Lung (tissue), 12 donors: ENCODE measurements around the gene MYO10. TPM values are rescaled to one million over a fixed set of nuclear protein-coding genes. Genes with fewer than 3 reads are reported as not detected.
A peak's percentile ranks its signal among the peaks of the same experiment; 100 is the strongest.

Source experiments
- ATAC-seq: fragments of 200-7000 bp; cut with Tn5 transposase; one replicate; pipeline ENCODE4 v1.9.1; 2020; ENCODE audit warnings: moderate number of reproducible peaks; ENCODE audit not compliant: insufficient read depth, low FRiP score
- DNase-seq, 3 donors: peaks; one replicate each; pipeline ENCODE4 v3.0.0-alpha.2; 2013 to 2017
- H3K27ac ChIP-seq, 2 donors: one replicate each; pipeline ENCODE4 v1.5.1; 2013; ENCODE audit warnings: mild to moderate bottlenecking in 2 of 2, moderate library complexity in 2 of 2, control low read depth in 1 of 2, inconsistent platforms in 1 of 2, low read depth in 1 of 2, low read length in 1 of 2
- H3K27me3 ChIP-seq, 3 donors: one replicate each; pipeline ENCODE4 v1.5.1; 2013; ENCODE audit warnings: low read length in 2 of 3; ENCODE audit not compliant: control insufficient read depth in 3 of 3, insufficient read depth in 3 of 3
- H3K36me3 ChIP-seq, 4 donors: one replicate each; pipeline ENCODE4 v1.5.1; 2013; ENCODE audit warnings: low read length in 4 of 4, mild to moderate bottlenecking in 1 of 4, moderate library complexity in 1 of 4; ENCODE audit not compliant: control insufficient read depth in 4 of 4, insufficient read depth in 4 of 4
- H3K4me1 ChIP-seq, 5 donors: one replicate each; pipeline ENCODE4 v1.5.1; 2013; ENCODE audit warnings: low read length in 5 of 5, mild to moderate bottlenecking in 2 of 5, moderate library complexity in 1 of 5; ENCODE audit not compliant: control insufficient read depth in 5 of 5, insufficient read depth in 5 of 5
- H3K4me3 ChIP-seq: one replicate; pipeline ENCODE4 v1.5.1; 2013; ENCODE audit warnings: mild to moderate bottlenecking, control low read depth, moderate library complexity
- H3K9ac ChIP-seq, 2 donors: one replicate each; pipeline ENCODE4 v1.5.1; 2013; ENCODE audit warnings: low read length in 2 of 2, control low read depth in 1 of 2; ENCODE audit not compliant: insufficient read depth in 1 of 2
- H3K9me3 ChIP-seq, 4 donors: one replicate each; pipeline ENCODE4 v1.5.1; 2013; ENCODE audit warnings: low read length in 3 of 4, mild to moderate bottlenecking in 1 of 4, moderate library complexity in 1 of 4; ENCODE audit not compliant: control insufficient read depth in 4 of 4, insufficient read depth in 3 of 4
- WGBS, 2 donors: extraction: QIAGEN DNeasy Blood & Tissue Kit; methylation state at CpG; one replicate each; pipeline ENCODE4 v1.1.7; 2013; 5-methylcytosine and 5-hydroxymethylcytosine counted together
- polyA plus RNA-seq, 2 donors: library from polyadenylated mRNA; stranded (reverse); fragments of 200-250 nt; gene quantifications; one replicate each; pipeline ENCODE4 v1.2.1, GENCODE V29; 2013
- total RNA-seq, 2 donors: library from RNA; depleted of rRNA in 1 of 2; stranded (reverse); fragments of >200 nt in 1 of 2; gene quantifications; one replicate each; pipeline ENCODE4 v1.2.1, GENCODE V29; 2014 to 2021
- TF ChIP-seq, protein P1 (sequence below): IDR thresholded peaks from 2 replicates; pipeline ENCODE4 v1.5.1; 2012; ENCODE audit warnings: mild to moderate bottlenecking; ENCODE audit errors: control extremely low read depth, extremely low read depth
- donor health status: control.
- donor health status: control.
- donor health status: Bipolar disorder and iron deficiency.
- donor health status: healthy.
- donor health status: DM: yes; HTN: yes; CAD: no.

The MYO10 gene
- total and polyA plus RNA-seq, 4 donors = 10.6 to 71.5 (median 28.2) TPM

DNA sequence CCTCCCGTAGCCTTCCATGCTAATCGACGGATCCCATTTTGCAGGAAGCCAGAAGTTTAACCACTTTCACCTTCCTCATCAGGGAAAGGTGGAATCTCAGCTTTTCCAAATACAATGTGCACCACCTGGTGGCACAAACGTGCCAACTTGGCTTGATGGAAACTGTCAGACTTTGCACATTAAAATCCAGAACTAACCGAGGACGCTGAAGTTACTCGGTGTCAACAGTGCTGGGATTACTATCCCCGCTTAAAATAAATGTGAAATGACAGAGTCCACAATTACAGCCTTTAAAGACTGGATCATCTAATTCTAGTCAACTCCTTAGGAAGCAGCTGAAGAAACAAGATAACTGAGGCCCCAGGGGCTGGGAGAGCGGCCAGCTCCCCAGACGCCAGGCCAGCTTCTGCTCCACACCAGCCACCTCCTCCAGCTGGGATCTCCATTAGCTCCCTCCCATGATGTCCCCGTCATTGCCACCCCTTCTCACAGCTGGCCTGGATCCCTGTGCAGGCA lies 269.1 kb downstream of the MYO10 start:
- Histone ChIP-seq H3K9ac (no peak overlapping the region), H3K36me3 (peaks cover 0 to 43% (median 23%) of the 10 kb centered on the region in 4 donors), H3K9me3 (no peaks in the 10 kb centered on the region), H3K4me1 (peaks cover 0 to 67% (median 7%) of the 10 kb centered on the region in 5 donors), H3K27ac (no peak overlapping the region), H3K4me3 (no peak overlapping the region), H3K27me3 (no peaks in the 10 kb centered on the region)
- WGBS, 2 donors = 63 to 77% methylated on average over 11 of the region's 11 CpGs
- TF ChIP-seq, protein P1, sequence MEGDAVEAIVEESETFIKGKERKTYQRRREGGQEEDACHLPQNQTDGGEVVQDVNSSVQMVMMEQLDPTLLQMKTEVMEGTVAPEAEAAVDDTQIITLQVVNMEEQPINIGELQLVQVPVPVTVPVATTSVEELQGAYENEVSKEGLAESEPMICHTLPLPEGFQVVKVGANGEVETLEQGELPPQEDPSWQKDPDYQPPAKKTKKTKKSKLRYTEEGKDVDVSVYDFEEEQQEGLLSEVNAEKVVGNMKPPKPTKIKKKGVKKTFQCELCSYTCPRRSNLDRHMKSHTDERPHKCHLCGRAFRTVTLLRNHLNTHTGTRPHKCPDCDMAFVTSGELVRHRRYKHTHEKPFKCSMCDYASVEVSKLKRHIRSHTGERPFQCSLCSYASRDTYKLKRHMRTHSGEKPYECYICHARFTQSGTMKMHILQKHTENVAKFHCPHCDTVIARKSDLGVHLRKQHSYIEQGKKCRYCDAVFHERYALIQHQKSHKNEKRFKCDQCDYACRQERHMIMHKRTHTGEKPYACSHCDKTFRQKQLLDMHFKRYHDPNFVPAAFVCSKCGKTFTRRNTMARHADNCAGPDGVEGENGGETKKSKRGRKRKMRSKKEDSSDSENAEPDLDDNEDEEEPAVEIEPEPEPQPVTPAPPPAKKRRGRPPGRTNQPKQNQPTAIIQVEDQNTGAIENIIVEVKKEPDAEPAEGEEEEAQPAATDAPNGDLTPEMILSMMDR = no peak
- ATAC-seq = peak; percentile 25
- DNase-seq = peak; percentile 96 to 97 (median 97)

- WGBS, 2 donors = 91 to 93% methylated on average over 19 of the region's 19 CpGs
- no peak for ATAC-seq
- no peak for DNase-seq
- Histone ChIP-seq H3K36me3 (peaks cover 0 to 38% (median 23%) of the 10 kb centered on the region in 4 donors), H3K4me3 (no peak overlapping the region), H3K9me3 (no peaks in the 10 kb centered on the region), H3K27ac (peak overlapping the region in 1 of 2 donors; percentile 3), H3K9ac (peak overlapping the region in 1 of 2 donors; percentile 18), H3K27me3 (no peaks in the 10 kb centered on the region), H3K4me1 (peaks cover 0 to 67% (median 7%) of the 10 kb centered on the region in 5 donors)
- TF ChIP-seq, protein P1 = no peak
Measured at GRCh38 chr5:16666130-16666882, 269.8 kb downstream of the MYO10 start.

DNA sequence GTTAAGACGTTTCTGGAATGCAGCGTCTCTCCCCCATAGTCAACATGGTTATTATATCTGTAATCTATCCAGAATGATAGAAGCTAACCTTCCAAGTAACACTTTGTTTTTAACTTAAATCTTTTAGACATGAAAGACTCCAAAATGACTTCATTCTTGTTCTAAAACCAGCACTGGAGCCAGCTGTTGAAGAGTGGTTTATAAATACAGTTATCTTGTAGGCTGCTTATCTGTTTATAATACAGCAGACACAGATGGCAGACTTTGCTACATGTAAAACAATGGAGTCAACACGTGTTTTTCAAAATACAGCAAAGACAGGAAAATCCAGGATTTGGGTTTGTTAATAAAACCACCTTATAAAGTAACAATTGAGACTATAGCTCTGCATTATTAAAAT lies 270.5 kb downstream of the MYO10 start:
- no peak overlapping the region for H3K27ac ChIP-seq
- WGBS, 2 donors = 59 to 66% methylated on average over 3 of the region's 3 CpGs
- H3K9ac ChIP-seq = peak overlapping the region in 1 of 2 donors; percentile 18
- H3K9me3 ChIP-seq = no peaks in the 10 kb centered on the region
- H3K36me3 ChIP-seq = peaks cover 0 to 33% (median 21%) of the 10 kb centered on the region in 4 donors
- no peak for ATAC-seq
- no peak overlapping the region for H3K4me3 ChIP-seq
- DNase-seq = peak in 2 of 3 donors; percentile 80 to 81
- no peaks in the 10 kb centered on the region for H3K27me3 ChIP-seq
- peaks cover 0 to 63% (median 7%) of the 10 kb centered on the region in 5 donors for H3K4me1 ChIP-seq
- TF ChIP-seq, protein P1 = no peak
